NCI-H2081 treated with DMSO at 0.1 percent for 48 hours (cell line): ENCODE data around the gene OR1F1.
"Not testable (repeated sequence)": the region's sequence is repeated elsewhere in the genome, so short reads cannot be mapped to it uniquely, and the experiment has no call there.

ENCODE experiments used
- DNase-seq: peaks from one replicate; lab custom pipeline; 2025; lab: John Stamatoyannopoulos, UW

Gene OR1F1

GRCh38 chr16:3198334-3199072 is 10.5 kb downstream of the OR1F1 start:
- no peak for DNase-seq

GRCh38 chr16:3202903-3203539 is 15.0 kb downstream of the OR1F1 start:
- DNase-seq: no peak

- DNase-seq: not testable (repeated sequence)
These were observed 17.9 kb downstream of the OR1F1 start for GRCh38 chr16:3205939-3206338.

- no peak for DNase-seq
These were observed 19.3 kb downstream of the OR1F1 start for GRCh38 chr16:3207086-3207953.

- DNase-seq: no peak
These were observed 24.0 kb downstream of the OR1F1 start for GRCh38 chr16:3212006-3212405.

GRCh38 chr16:3212567-3212966 is 24.6 kb downstream of the OR1F1 start:
- DNase-seq: no peak

- no peak for DNase-seq
These were observed 27.0 kb downstream of the OR1F1 start for GRCh38 chr16:3214904-3215600.

- no peak for DNase-seq
These were observed 27.7 kb downstream of the OR1F1 start for GRCh38 chr16:3215601-3216262.

- DNase-seq: no peak
These were observed 28.2 kb downstream of the OR1F1 start for GRCh38 chr16:3216263-3216640.

- DNase-seq: no peak
These were observed 32.8 kb downstream of the OR1F1 start for GRCh38 chr16:3220839-3221238.

- no peak for DNase-seq
These were observed 36.0 kb downstream of the OR1F1 start for GRCh38 chr16:3223913-3224515.

GRCh38 chr16:3234543-3234856 is 46.5 kb downstream of the OR1F1 start:
- DNase-seq: no peak

- DNase-seq: peak; percentile 56
These were observed 47.0 kb downstream of the OR1F1 start, which contains the start of gene ZNF200 for GRCh38 chr16:3234857-3235561. ZNF200 (minus strand) TSS chr16:3235158; CDS start chr16:3233755, 1,403 bp downstream.

GRCh38 chr16:3235856-3236669 is 48.1 kb downstream of the OR1F1 start:
- no peak for DNase-seq

- DNase-seq: no peak
These were observed 53.8 kb downstream of the OR1F1 start for GRCh38 chr16:3241761-3242160.

GRCh38 chr16:3242709-3243108 is 54.7 kb downstream of the OR1F1 start:
- no peak for DNase-seq

GRCh38 chr16:3243882-3244281 is 55.9 kb downstream of the OR1F1 start:
- DNase-seq: no peak

- DNase-seq: no peak
These were observed 58.0 kb downstream of the OR1F1 start for GRCh38 chr16:3246002-3246401.

- no peak for DNase-seq
These were observed 58.9 kb downstream of the OR1F1 start for GRCh38 chr16:3246876-3247275.

GRCh38 chr16:3248596-3248995 is 60.6 kb downstream of the OR1F1 start:
- DNase-seq: no peak
